ENCODE measurements around the gene S100A7.

S100A7 gene

DNA sequence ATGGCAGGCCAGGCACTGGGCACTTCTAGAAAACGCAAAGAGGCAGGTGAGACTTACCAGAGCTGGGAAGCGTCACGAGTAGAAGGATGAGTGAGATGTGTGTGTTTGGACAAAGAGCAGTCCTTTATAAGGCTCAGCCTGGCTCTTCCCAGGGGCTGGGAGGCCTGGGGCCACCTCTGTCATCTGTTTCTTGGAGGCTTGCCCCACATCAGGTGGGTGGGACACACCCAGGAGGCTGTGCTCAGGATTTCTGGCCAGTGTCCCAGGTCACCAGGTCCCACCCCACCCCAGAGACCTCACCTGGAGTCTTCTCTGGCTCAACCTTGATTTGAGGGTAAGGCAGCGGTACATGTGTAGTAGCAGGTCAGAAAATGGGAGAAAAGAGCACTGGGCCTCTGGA lies at the start of gene S100A7:
S100A7 (minus strand) TSS at position 101 of the 400 bp plus-strand sequence. CDS start 1,638 bp downstream, outside the sequence.
- no peak for DNase-seq (ENCODE audit: low spot score)

DNA sequence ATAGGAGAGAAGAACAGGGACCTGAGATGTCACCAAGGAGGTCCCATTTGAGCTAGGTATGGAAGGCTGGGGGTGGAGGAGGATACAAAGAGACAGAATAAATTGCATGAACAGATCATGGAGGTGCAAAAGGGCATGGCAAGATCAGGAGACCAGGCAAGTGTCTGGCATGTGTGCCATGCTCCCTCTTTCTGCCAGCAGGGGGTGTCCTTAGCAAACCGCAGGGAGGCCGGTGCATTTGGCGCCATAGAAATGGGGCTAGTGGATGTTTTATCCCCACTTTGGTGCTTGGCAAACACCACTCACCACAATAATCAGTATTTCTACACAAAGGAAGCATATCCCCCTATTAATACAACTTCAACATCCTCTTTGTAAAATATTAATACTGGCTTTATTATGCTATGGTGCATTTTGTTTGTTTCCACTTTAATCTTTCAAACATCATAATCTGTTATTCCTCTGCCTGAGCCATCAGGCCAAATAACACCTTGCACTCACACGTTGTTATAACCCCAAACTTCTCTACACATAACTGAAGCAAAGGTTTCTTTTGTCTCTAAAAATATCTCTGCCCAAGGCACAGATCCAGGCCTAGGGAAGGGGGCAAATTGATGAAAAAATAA lies 49.4 kb upstream of the S100A7 start:
- no peak for DNase-seq (ENCODE audit: low spot score)

GRCh38 chr1:153509036-153509435 lies 48.6 kb upstream of the S100A7 start:
- no peak for DNase-seq (ENCODE audit: low spot score)

DNA sequence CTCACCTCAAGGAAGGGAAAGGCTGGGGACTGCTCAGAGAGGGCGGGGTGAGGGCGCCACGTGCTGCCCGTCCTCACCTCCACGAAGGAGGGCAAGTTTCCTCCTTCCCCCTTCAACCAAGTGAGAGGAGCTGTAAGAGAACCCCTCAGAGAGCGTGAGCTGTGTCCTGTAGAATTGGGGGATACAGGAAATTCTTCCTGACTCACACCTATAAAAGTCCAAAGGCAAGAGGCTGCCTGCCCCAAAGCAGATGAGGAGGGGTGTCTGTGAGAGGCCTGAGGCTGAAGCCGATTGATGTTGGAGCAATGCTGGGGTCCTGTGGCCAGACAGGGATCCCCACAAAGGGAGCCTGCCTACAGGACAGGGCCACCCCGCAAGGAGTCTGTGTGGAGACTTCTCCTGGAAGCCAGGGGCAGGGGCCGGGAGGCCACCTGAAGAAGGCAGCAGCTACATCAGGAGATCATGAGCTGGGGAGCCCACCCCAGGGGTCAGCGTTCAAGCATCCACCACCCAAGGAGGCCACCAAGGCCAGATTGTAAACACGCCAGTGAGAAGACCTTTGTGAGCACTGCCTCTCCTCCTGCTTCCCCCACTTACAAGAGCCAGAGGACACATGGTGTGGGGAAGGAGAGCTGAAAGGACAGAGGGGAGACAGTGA lies 47.6 kb upstream of the S100A7 start:
- no peak for DNase-seq (ENCODE audit: low spot score)

- peak; percentile 86 for DNase-seq (ENCODE audit: low spot score)
Measured at GRCh38 chr1:153506831-153507413, 46.5 kb upstream of the S100A7 start.

- no peak for DNase-seq (ENCODE audit: low spot score)
Measured at GRCh38 chr1:153506386-153506785, 45.9 kb upstream of the S100A7 start.

DNA sequence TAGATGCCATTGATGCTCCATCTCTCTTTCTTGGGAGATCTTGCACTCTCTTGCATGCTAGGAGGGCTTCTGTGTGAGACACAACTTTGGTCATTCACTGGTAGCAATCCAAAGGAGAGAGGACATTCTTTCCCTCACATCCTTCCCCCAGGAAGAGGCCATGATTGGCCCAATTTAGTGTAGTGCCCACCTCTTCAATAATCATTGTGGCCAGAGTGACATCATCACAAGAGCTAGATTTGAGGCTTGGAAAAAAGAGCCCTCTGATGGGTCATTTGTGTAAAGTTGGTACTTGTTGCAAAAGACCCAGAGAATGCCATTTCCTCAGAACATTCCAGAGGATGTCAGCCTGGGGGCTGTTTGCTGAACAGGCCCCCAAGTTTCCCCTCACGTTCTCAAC lies 45.1 kb upstream of the S100A7 start:
- DNase-seq (ENCODE audit: low spot score): no peak

GRCh38 chr1:153503766-153504165 lies 43.3 kb upstream of the S100A7 start:
- no peak for DNase-seq (ENCODE audit: low spot score)

GRCh38 chr1:153498746-153499145 lies 38.3 kb upstream of the S100A7 start:
- no peak for DNase-seq (ENCODE audit: low spot score)

- DNase-seq (ENCODE audit: low spot score): no peak
Measured at GRCh38 chr1:153495536-153495935, 35.1 kb upstream of the S100A7 start.

GRCh38 chr1:153494976-153495535 lies 34.6 kb upstream of the S100A7 start:
- peak; percentile 83 for DNase-seq (ENCODE audit: low spot score)

- peak; percentile 45 for DNase-seq (ENCODE audit: low spot score)
Measured at GRCh38 chr1:153493343-153493960, 33.0 kb upstream of the S100A7 start.

- peak; percentile 73 for DNase-seq (ENCODE audit: low spot score)
Measured at GRCh38 chr1:153490272-153491051, 30.0 kb upstream of the S100A7 start.

DNA sequence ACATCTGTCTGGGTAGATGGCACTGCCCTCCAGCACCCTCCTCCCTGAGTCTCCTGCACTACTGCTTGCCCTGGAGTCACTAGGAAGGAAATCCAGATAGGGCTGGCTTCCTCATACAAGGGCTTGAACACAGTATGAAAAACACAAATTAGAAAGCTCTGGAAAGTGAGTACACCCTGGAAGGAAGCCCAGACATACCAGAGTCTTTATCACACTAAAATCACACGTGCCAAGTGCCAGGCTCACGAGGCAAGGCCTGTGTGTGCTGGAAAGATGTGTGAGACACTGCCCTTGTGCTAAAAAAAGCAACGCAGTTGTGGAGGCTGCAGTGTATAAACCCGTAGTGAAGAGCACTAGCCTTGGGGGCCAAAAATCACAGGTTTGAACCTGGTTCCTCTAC lies 28.3 kb upstream of the S100A7 start:
- DNase-seq (ENCODE audit: low spot score): peak; percentile 47

DNA sequence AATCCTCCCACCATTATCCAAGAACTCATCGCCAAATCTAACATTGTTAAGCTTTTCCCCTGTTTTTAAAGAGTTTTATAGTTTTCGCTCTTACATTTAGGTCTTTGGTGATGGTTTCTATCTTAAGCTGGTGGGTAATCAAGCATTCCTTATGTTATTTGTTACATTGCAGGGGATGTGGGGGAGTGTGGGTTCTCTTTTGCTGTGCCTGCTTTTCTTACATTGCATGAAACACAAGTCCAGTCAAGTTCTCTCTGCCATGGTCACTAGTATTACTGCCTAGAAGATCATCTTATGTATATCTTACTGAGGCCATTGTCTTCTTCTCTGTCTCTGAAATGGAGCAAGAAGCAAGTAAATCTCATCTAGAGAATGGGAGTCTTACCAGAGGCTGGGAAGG lies 27.3 kb upstream of the S100A7 start:
- DNase-seq (ENCODE audit: low spot score): peak; percentile 5

- peak; percentile 55 for DNase-seq (ENCODE audit: low spot score)
Measured at GRCh38 chr1:153485863-153486262, 25.4 kb upstream of the S100A7 start.

DNA sequence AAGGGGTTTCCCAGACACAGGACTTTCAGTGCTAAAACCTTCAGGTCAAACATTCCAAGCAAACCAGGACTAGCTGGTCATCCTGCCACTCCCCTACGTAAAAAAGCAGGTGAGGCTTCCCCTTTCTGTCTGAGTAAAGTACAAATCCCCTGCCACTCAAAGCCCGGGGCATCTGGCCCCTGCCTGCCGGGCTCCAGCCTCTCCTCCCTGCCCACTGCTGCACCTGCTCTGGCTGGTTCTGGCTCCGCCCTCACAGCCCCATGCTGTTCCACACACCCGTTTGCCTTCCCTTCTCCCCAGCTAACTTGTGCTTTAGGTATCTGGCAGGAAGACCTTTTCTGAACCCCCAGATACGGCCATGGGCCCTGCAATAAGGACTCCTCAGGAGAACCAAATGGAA lies 23.3 kb upstream of the S100A7 start:
- peak; percentile 62 for DNase-seq (ENCODE audit: low spot score)

GRCh38 chr1:153481124-153481523 lies 20.7 kb upstream of the S100A7 start:
- DNase-seq (ENCODE audit: low spot score): no peak

DNA sequence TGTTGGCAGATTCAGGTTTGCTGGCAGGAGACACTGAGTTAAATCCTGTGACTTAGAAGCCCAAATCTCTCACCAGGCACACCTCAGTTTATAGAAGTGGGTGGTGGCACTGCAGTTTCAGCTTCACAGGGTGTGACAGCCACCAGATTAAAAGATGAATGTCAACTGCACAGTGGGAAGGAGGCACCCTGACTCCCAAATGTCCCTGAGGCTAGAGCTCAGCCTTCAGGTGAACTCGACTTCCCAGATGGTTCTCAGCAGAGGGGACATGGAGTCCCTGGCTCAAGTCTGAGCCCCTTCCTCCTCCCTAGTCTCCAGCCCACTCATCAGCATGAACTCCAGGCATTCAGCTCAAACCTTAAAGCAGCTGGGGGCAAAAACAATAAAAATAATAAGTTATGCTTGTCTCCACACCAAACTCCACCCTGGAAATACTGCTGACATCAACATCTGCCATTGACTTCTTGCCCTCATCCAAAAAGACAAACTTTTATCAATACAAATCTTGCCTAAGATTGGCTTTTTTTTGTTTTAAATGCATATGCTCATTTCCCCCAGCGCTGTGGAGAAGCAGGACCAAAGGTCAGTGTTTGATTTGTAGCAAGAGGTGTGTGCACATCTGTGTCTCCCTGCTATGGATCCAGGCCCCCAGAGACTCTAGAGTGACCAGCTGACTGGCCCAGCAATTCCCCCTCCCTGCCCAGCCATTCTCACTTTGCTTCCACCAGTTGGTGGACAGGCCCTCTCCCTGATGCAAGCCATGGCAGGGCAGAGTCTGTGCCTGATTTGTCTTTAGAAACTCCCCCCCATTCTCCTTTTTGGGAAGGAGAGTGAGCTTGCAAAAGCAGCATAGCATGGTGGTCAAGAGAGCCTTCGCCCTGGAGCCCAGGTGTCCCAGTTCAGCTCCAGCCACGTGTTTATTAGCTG lies 18.5 kb upstream of the S100A7 start:
- DNase-seq (ENCODE audit: low spot score): peak; percentile 42

DNA sequence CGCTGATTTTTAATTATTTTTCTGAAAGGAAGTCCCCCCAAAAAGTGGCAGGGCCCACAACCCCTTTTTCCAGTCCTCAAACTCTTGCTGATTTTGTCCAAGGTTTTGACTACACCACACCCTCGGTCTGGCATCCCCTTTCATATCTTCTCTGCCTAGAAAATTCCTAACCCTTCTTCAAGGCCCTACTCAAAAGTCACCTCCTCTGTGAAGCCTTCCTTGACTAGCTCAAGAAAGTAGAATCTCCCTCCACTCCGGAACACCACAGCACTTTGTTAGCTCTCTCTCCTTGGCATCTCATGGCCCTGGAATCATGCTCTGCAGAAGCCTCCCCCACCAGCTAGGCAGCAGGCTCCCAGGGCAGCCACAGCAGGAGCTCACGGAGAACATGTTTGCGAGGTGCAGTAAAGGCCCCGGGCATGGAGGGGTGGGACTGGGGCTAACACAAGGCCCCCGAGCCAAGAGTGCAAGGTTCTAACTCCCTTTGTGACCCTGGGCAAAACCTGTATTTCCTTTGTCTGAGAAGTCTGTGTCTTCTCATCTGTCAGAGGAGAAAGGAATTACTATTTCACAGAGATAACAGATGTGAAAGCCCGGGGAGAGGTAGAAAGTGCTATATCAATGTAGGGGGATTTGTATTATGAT lies 17.7 kb upstream of the S100A7 start:
- DNase-seq (ENCODE audit: low spot score): peak; percentile 45

All from left forelimb (tissue), 1 donor.